ENCODE results near the gene CTU1. TPM values are rescaled to one million over a fixed set of nuclear protein-coding genes. Genes with fewer than 3 reads are reported as not detected.

The CTU1 gene
- total and polyA plus RNA-seq, 2 donors (not counting 1 experiment from before 2014, with no cell fraction given), result 8.1 to 8.4 TPM

DNA sequence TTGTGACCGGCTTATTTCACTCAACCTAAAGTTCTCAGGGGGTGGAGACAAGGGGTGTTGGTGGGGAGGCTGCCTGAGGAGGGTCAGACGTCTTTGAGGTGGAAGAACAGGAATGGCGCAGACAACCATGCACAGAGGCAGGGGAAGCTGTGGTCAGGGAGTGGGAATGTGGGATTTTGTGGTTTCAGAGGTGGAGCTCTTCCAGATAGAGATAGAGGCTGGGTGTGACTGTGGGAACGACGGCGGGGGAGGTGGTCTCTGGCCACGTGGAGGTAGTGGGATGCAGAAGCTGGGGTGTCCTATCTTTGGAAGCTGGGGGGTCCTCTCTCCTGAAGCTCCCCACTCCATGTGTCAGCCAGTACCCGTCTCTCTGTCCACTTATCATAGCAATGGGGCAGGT is 17.7 kb downstream of the CTU1 start:
- Mint-ChIP-seq H3K4me1 (no peaks in the 10 kb centered on the region), H3K9me3 (ENCODE audit: insufficient read depth) (no peaks in the 10 kb centered on the region), H3K27ac (no peak overlapping the region), H3K4me3 (no peak overlapping the region), H3K27me3 (no peaks in the 10 kb centered on the region)
- no peaks in the 10 kb centered on the region for H3K36me3 ChIP-seq (replicated peaks in 1 of 2; ENCODE audit: control extremely low read depth in 1 of 2, control insufficient read depth in 1 of 2, extremely low read depth in 1 of 2, insufficient read depth in 2 of 2, low read length in 1 of 2)
- intact Hi-C loops (cut with micrococcal nuclease), result no loop called here
- CTCF ChIA-PET, result interaction anchor here (0.7 kb wide), 1 partner anchor 33 kb away, joined by 3 read pairs; no protein-coding TSS in a partner anchor
- no peaks in the 10 kb centered on the region for H3K27me3 ChIP-seq (replicated peaks in 1 of 4; ENCODE audit: control extremely low read depth in 1 of 4, control insufficient read depth in 3 of 4, insufficient read depth in 4 of 4, low read length in 3 of 4)
- no peaks in the 10 kb centered on the region for H3K4me1 ChIP-seq (ENCODE audit: control insufficient read depth in 2 of 2, insufficient read depth in 2 of 2, low read length in 2 of 2)
- TF ChIP-seq EZH2 (IDR thresholded peaks at IDR 0.05; ENCODE audit: borderline replicate concordance, insufficient read depth, low read depth, low read length, poor library complexity, severe bottlenecking), result no peak
- TF ChIP-seq, protein P1, sequence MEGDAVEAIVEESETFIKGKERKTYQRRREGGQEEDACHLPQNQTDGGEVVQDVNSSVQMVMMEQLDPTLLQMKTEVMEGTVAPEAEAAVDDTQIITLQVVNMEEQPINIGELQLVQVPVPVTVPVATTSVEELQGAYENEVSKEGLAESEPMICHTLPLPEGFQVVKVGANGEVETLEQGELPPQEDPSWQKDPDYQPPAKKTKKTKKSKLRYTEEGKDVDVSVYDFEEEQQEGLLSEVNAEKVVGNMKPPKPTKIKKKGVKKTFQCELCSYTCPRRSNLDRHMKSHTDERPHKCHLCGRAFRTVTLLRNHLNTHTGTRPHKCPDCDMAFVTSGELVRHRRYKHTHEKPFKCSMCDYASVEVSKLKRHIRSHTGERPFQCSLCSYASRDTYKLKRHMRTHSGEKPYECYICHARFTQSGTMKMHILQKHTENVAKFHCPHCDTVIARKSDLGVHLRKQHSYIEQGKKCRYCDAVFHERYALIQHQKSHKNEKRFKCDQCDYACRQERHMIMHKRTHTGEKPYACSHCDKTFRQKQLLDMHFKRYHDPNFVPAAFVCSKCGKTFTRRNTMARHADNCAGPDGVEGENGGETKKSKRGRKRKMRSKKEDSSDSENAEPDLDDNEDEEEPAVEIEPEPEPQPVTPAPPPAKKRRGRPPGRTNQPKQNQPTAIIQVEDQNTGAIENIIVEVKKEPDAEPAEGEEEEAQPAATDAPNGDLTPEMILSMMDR (IDR thresholded peaks at IDR 0.05), result no peak
- H3K27ac ChIP-seq (ENCODE audit: low read length in 2 of 2), result no peak overlapping the region
- H2AFZ ChIP-seq (ENCODE audit: insufficient read depth, low read depth, low read length, poor library complexity, severe bottlenecking), result no peak overlapping the region
- no peak overlapping the region for H3K4me3 ChIP-seq (ENCODE audit: control extremely low read depth in 1 of 5, extremely low read depth in 1 of 5, insufficient read depth in 1 of 5, low read depth in 2 of 5, low read length in 4 of 5)
- POLR2A ChIA-PET, result no interaction called here
- H3K9me3 ChIP-seq (ENCODE audit: control extremely low read depth in 1 of 3, control insufficient read depth in 2 of 3, insufficient read depth in 1 of 3, low read length in 2 of 3), result no peaks in the 10 kb centered on the region
- H3K4me2 ChIP-seq (replicated peaks; ENCODE audit: low read depth, low read length, poor library complexity, severe bottlenecking), result no peak overlapping the region
- DNase-seq (no peak), ATAC-seq (ENCODE audit: low read depth) (no peak)
- H3K9ac ChIP-seq (ENCODE audit: low read length), result no peak overlapping the region
- H3K79me2 ChIP-seq (ENCODE audit: control insufficient read depth, insufficient read depth, low read length), result no peaks in the 10 kb centered on the region
- WGBS (ENCODE audit: insufficient coverage), result 83% methylated on average over 3 of the region's 8 CpGs
- no peaks in the 10 kb centered on the region for H4K20me1 ChIP-seq (ENCODE audit: control insufficient read depth, insufficient read depth, low read length, poor library complexity, severe bottlenecking)

DNA sequence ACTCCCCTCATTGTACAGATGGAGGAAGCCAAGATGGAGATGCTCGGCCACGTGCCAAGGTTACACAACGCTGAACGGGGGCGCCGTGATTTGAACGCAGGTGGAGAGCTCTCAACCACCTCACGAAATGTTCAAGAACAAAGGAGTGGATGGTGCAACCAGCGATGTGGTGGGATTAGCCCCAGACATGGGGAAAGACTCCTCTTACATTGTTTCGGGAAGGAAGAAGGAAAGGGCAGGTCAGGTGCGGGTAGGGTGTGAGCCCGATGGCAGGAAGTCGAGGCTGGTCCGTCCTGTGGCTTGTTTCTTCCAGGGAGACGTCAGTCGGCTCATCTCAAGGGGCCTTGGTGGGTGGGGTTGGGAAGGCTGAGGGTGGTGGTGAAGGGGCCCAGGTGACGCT is 18.4 kb downstream of the CTU1 start:
- Mint-ChIP-seq H3K9me3 (ENCODE audit: insufficient read depth) (no peaks in the 10 kb centered on the region), H3K27me3 (no peaks in the 10 kb centered on the region), H3K4me1 (no peaks in the 10 kb centered on the region), H3K27ac (no peak overlapping the region), H3K4me3 (no peak overlapping the region)
- no peaks in the 10 kb centered on the region for H3K4me1 ChIP-seq (ENCODE audit: control insufficient read depth in 2 of 2, insufficient read depth in 2 of 2, low read length in 2 of 2)
- no peak for ATAC-seq (ENCODE audit: low read depth)
- no peaks in the 10 kb centered on the region for H3K27me3 ChIP-seq (replicated peaks in 1 of 4; ENCODE audit: control extremely low read depth in 1 of 4, control insufficient read depth in 3 of 4, insufficient read depth in 4 of 4, low read length in 3 of 4)
- CTCF ChIA-PET, result no interaction called here
- no peaks in the 10 kb centered on the region for H3K9me3 ChIP-seq (ENCODE audit: control extremely low read depth in 1 of 3, control insufficient read depth in 2 of 3, insufficient read depth in 1 of 3, low read length in 2 of 3)
- H4K20me1 ChIP-seq (ENCODE audit: control insufficient read depth, insufficient read depth, low read length, poor library complexity, severe bottlenecking), result no peaks in the 10 kb centered on the region
- intact Hi-C loops (cut with micrococcal nuclease), result no loop called here
- H3K9ac ChIP-seq (ENCODE audit: low read length), result no peak overlapping the region
- POLR2A ChIA-PET, result no interaction called here
- WGBS (ENCODE audit: insufficient coverage), result 90% methylated on average over 9 of the region's 17 CpGs
- H2AFZ ChIP-seq (ENCODE audit: insufficient read depth, low read depth, low read length, poor library complexity, severe bottlenecking), result no peak overlapping the region
- H3K36me3 ChIP-seq (replicated peaks in 1 of 2; ENCODE audit: control extremely low read depth in 1 of 2, control insufficient read depth in 1 of 2, extremely low read depth in 1 of 2, insufficient read depth in 2 of 2, low read length in 1 of 2), result no peaks in the 10 kb centered on the region
- H3K27ac ChIP-seq (ENCODE audit: low read length in 2 of 2), result no peak overlapping the region
- no peaks in the 10 kb centered on the region for H3K79me2 ChIP-seq (ENCODE audit: control insufficient read depth, insufficient read depth, low read length)
- DNase-seq, result no peak
- TF ChIP-seq, protein P1 (IDR thresholded peaks at IDR 0.05), result no peak
- TF ChIP-seq EZH2 (IDR thresholded peaks at IDR 0.05; ENCODE audit: borderline replicate concordance, insufficient read depth, low read depth, low read length, poor library complexity, severe bottlenecking), result no peak
- no peak overlapping the region for H3K4me2 ChIP-seq (replicated peaks; ENCODE audit: low read depth, low read length, poor library complexity, severe bottlenecking)
- H3K4me3 ChIP-seq (ENCODE audit: control extremely low read depth in 1 of 5, extremely low read depth in 1 of 5, insufficient read depth in 1 of 5, low read depth in 2 of 5, low read length in 4 of 5), result no peak overlapping the region

Measured in B cell (primary cell).